ENCODE results near the gene PTPRD.

Gene PTPRD

DNA sequence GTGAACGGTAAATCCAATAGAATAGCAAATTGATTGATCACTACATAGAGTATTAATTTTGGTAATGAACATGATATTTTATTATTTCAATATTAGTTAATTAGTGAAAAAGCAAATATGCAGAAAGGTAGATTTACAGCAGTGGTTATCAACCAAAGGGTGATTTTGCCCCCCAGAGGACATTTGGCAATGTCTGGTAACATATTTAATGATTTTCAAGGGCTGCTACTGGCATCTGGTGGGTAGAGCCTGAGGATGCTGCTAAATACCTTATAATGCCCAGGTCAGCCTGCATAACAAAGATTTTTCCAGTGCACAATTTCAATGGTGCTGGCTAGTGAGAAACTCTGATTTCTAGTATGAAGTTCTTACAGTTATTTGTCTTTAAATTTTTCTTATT, 1313.7 kb downstream of the PTPRD start:
- TF ChIP-seq CTCF (conservative IDR thresholded peaks at IDR 0.05; ENCODE audit: low read depth, low read length) = no peak
- Histone ChIP-seq H3K36me3 (ENCODE audit: insufficient read depth) (no peaks in the 10 kb centered on the region), H3K4me1 (ENCODE audit: low read depth, poor library complexity, severe bottlenecking) (no peaks in the 10 kb centered on the region), H4K20me1 (ENCODE audit: insufficient read depth) (no peaks in the 10 kb centered on the region), H3K79me2 (ENCODE audit: insufficient read depth, low read depth) (no peaks in the 10 kb centered on the region), H3K4me2 (no peak overlapping the region), H3K9ac (no peak overlapping the region), H2AFZ (ENCODE audit: low read depth) (no peak overlapping the region), H3K4me3 (IDR thresholded peaks at IDR 0.05; ENCODE audit: insufficient read depth, low read depth, low read length) (no peak overlapping the region), H3K27ac (no peak overlapping the region), H3K27me3 (ENCODE audit: insufficient read depth, low read depth) (no peaks in the 10 kb centered on the region)

DNA sequence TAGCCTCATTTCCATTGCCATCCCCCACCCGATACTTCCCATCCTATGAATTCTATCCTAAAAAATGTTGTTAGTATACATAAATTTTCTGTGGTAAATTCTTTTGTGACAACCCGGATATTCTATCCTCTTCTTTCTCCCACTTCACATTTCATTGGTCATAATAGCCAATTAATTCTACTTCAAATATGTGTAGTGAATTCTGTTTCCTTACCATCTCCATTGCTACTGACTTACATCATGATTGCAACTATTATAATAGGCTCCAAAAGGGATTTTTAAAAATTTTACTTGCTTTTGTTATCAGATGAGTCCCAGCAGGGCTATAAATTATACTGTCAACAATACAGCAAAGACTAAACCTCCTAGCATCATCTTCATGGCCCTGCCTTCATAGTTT, 1326.8 kb downstream of the PTPRD start:
- no peak overlapping the region for H3K27ac ChIP-seq
- H3K9ac ChIP-seq = no peak overlapping the region
- no peaks in the 10 kb centered on the region for H3K79me2 ChIP-seq (ENCODE audit: insufficient read depth, low read depth)
- H3K36me3 ChIP-seq (ENCODE audit: insufficient read depth) = no peaks in the 10 kb centered on the region
- H3K4me3 ChIP-seq (IDR thresholded peaks at IDR 0.05; ENCODE audit: insufficient read depth, low read depth, low read length) = no peak overlapping the region
- no peak overlapping the region for H3K4me2 ChIP-seq
- H4K20me1 ChIP-seq (ENCODE audit: insufficient read depth) = no peaks in the 10 kb centered on the region
- H3K27me3 ChIP-seq (ENCODE audit: insufficient read depth, low read depth) = no peaks in the 10 kb centered on the region
- H3K4me1 ChIP-seq (ENCODE audit: low read depth, poor library complexity, severe bottlenecking) = no peaks in the 10 kb centered on the region
- H2AFZ ChIP-seq (ENCODE audit: low read depth) = no peak overlapping the region
- TF ChIP-seq CTCF (conservative IDR thresholded peaks at IDR 0.05; ENCODE audit: low read depth, low read length) = no peak

DNA sequence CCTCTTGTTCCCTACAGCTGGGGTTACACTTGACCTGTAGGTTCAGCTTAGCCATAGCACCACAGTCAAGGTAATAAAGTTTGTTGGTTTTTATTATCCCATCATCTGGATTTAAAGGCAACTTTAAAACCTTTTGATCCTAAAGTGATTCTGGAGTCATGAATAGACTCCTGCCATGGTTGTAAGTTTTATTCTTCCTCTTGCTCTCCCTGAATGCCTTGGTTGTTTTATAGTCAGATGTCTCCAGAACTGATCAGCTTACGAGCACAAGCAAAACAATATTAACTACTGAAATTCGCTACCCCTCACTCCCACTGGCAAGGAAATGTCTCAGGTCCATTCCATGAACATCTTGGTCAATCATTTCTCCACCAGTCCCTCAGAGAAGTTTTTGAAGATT, 1328.6 kb downstream of the PTPRD start:
- no peak overlapping the region for H3K4me3 ChIP-seq (IDR thresholded peaks at IDR 0.05; ENCODE audit: insufficient read depth, low read depth, low read length)
- H3K79me2 ChIP-seq (ENCODE audit: insufficient read depth, low read depth) = no peaks in the 10 kb centered on the region
- H3K9ac ChIP-seq = no peak overlapping the region
- H4K20me1 ChIP-seq (ENCODE audit: insufficient read depth) = no peaks in the 10 kb centered on the region
- H3K4me2 ChIP-seq = no peak overlapping the region
- no peaks in the 10 kb centered on the region for H3K4me1 ChIP-seq (ENCODE audit: low read depth, poor library complexity, severe bottlenecking)
- no peaks in the 10 kb centered on the region for H3K27me3 ChIP-seq (ENCODE audit: insufficient read depth, low read depth)
- no peaks in the 10 kb centered on the region for H3K36me3 ChIP-seq (ENCODE audit: insufficient read depth)
- no peak overlapping the region for H2AFZ ChIP-seq (ENCODE audit: low read depth)
- no peak overlapping the region for H3K27ac ChIP-seq
- TF ChIP-seq CTCF (conservative IDR thresholded peaks at IDR 0.05; ENCODE audit: low read depth, low read length) = no peak

GRCh38 chr9:9283159-9283986, 1329.4 kb downstream of the PTPRD start:
- H4K20me1 ChIP-seq (ENCODE audit: insufficient read depth) = no peaks in the 10 kb centered on the region
- H3K27me3 ChIP-seq (ENCODE audit: insufficient read depth, low read depth) = no peaks in the 10 kb centered on the region
- no peak overlapping the region for H3K9ac ChIP-seq
- H3K4me3 ChIP-seq (IDR thresholded peaks at IDR 0.05; ENCODE audit: insufficient read depth, low read depth, low read length) = no peak overlapping the region
- no peak overlapping the region for H2AFZ ChIP-seq (ENCODE audit: low read depth)
- no peaks in the 10 kb centered on the region for H3K36me3 ChIP-seq (ENCODE audit: insufficient read depth)
- no peak for TF ChIP-seq CTCF (conservative IDR thresholded peaks at IDR 0.05; ENCODE audit: low read depth, low read length)
- no peak overlapping the region for H3K4me2 ChIP-seq
- no peak overlapping the region for H3K27ac ChIP-seq
- no peaks in the 10 kb centered on the region for H3K79me2 ChIP-seq (ENCODE audit: insufficient read depth, low read depth)
- no peaks in the 10 kb centered on the region for H3K4me1 ChIP-seq (ENCODE audit: low read depth, poor library complexity, severe bottlenecking)

Data from KMS-11 (cell line).